Epithelial cell of esophagus (primary cell): Measurements from ENCODE around the gene C3.
"Not testable (repeated sequence)": the region's sequence is repeated elsewhere in the genome, so short reads cannot be mapped to it uniquely, and the experiment has no call there.

Experiments used
- DNase-seq: peaks from one replicate; pipeline ENCODE4 v3.0.0; 2010; ENCODE audit warnings: low read depth
- H3K4me3 ChIP-seq: 2 replicates; pipeline ENCODE4 v1.5.1; 2011; ENCODE audit warnings: mild to moderate bottlenecking, low read length, control low read depth
- TF ChIP-seq, protein P1 (sequence below): IDR thresholded peaks from 2 replicates; pipeline ENCODE4 v1.5.1; 2011; ENCODE audit warnings: low read depth, mild to moderate bottlenecking, low read length, control low read depth, inconsistent platforms; ENCODE audit not compliant: insufficient read depth; ENCODE audit errors: missing control alignments

The C3 gene

DNA sequence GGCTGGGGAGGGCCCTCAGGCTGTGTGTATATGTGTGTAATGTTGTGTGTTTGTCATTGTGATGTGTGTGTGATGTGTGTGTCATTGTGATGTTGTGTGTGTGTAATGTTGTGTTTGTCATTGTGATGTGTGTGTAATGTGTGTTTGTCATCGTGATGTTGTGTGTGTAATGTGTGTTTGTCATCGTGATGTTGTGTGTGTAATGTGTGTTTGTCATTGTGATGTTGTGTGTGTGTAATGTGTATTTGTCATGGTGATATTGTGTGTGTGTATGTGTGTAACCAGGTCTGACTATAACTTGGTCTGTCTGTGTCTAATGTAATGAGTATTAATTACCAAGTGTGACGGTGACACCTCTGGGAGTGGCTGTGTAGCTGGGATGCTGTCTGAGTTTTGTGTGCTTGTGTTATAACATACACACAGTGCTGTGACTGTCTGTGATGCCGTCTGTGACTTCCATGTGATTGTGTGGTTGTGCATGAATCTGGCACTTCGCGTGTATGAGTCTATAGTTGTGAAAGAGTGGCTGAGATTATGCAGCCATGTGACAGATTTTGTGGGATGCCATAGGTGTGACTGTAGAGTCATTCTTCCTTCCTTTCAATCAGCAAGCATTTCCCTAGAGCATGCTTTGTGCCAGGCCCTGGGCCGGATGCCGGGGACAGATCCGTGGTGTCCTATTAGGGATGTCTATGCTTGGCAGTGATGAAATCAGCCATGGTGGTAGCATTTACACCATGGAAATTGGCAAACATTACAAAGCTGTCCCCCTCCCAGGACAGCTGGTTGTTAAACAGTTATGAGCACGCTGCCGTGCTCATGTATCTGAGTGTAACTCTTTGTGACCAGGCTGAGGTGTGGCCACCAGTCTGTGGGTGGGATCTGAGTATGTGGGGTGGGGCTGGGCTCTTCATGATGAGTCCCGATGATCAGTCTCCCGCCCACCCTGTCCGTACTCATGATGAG lies 56.9 kb downstream of the C3 start:
- peak; percentile 25 for DNase-seq
- TF ChIP-seq, protein P1, sequence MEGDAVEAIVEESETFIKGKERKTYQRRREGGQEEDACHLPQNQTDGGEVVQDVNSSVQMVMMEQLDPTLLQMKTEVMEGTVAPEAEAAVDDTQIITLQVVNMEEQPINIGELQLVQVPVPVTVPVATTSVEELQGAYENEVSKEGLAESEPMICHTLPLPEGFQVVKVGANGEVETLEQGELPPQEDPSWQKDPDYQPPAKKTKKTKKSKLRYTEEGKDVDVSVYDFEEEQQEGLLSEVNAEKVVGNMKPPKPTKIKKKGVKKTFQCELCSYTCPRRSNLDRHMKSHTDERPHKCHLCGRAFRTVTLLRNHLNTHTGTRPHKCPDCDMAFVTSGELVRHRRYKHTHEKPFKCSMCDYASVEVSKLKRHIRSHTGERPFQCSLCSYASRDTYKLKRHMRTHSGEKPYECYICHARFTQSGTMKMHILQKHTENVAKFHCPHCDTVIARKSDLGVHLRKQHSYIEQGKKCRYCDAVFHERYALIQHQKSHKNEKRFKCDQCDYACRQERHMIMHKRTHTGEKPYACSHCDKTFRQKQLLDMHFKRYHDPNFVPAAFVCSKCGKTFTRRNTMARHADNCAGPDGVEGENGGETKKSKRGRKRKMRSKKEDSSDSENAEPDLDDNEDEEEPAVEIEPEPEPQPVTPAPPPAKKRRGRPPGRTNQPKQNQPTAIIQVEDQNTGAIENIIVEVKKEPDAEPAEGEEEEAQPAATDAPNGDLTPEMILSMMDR: no peak
- H3K4me3 ChIP-seq: no peak overlapping the region

DNA sequence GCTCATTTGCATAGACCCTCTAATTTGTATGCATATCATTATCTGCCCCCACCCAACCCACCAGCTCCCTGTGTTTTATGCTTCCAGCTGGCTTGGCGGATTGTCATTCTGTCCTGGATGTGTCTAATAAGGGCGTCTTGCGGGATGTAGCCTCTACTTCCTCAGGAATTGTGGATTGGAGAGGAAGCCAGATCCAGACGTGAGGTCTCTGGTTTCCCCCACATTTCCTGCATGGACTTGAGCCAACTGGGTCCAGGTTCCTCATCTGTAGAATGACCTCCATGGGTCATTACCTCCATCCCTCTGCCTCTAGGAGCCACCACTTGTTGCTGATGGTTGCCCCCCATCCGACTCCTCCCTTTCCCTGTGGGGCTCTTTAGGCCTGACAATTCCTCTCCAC lies 57.7 kb downstream of the C3 start:
- TF ChIP-seq, protein P1: no peak
- H3K4me3 ChIP-seq: no peak overlapping the region
- no peak for DNase-seq

DNA sequence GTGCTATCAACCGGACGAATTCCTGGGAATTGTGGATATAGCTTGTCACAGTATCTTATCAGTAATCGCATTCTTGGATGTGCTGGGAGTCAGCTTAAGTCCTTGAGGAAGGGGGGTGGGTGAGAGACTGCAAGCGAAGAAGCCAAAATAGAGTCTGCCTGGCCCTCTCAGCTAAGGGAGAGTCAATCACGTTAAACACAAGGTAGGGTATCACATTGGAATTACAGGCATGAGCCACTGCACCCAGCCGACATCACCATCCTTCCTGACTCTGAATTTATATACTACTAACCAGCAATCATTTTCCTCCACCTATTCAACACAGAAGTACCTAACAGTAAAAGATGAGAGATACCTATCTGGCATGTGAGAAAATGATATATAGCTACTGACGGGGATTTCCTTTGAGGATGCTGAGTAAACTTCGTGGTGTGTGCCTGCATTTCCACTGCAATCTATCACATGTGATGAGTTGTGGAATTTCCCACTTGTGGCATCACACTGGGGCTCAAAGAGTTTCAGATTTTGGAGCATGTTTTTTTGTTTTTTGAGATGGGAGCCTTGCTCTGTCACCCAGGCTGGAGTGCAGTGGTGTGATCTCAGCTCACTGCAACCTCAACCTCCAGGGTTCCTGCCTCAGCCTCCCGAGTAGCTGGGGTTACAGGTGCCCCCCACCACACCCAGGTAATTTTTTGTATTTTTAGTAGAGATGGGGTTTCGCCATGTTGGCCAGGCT lies 58.8 kb downstream of the C3 start:
- H3K4me3 ChIP-seq, DNase-seq: not testable (repeated sequence)

DNA sequence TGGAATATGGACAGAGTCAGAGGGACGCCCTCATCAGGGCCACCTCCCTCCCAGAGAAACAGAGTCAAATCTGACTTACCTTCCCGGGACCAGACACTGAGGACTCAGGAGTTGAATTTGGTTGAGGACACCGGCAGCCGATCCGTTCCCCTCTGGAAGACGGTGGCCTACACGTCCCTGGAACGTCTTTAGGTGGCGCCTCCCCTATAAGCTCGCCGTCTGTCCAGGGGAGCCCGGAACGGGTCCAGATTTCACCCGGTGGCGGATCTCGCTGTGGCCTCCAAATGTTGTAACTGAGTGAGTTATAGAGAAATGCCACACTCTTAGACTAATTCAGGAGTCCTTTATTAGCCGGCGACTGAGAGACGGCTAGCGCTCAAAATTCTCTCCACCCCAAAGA lies 59.5 kb downstream of the C3 start:
- H3K4me3 ChIP-seq: no peak overlapping the region
- DNase-seq: no peak
- TF ChIP-seq, protein P1: no peak

GRCh38 chr19:6656390-6656789 lies 64.1 kb downstream of the C3 start:
- not testable (repeated sequence) for DNase-seq, H3K4me3 ChIP-seq

DNA sequence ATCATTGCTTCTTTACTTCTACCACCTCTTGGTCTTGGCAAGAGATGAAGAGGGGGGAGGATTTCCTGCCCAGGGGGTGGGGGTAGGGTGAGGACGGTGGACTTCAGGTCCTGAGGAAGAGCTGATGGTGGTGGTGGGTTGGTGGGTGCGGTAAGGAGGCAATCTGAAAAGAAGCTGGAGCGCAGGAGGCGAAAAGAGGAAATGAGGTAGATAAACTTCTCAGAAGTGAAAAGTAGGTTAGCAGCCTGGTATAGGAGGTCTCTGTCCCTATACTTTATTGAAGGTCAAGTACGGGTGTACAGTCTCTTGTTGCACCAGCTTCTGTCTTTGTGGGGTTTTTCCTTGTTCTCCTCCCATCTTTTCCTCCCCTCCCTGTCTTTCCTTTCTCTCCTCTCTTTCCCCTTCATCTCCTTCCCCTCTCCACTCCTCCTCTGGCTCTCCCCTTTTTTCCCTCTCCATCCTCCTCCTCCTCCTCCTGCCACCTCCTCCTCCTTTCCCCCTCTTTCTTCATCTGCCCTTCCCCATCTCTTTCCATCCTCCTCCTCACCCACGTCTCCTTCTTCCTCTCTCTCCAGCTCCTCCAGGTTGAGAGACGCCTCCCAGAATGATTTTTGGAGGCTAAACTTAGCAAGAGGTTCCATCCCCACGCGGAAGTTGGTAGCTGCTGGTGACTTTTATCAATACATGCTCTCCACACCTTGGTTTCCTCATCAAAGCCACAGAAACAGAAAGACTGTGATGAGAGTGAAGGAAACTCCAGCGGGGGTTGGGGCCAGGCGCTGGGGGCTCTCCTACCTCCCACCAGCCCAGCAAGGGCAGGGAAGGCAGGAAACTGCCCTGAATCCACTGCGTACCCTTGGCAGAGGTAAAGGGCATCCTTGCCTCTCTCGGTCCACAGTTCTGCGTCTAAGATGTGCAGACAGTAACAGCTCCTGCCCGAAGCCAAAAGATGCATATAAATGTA lies 65.8 kb downstream of the C3 start:
- no peak overlapping the region for H3K4me3 ChIP-seq
- no peak for DNase-seq
- TF ChIP-seq, protein P1: no peak

- TF ChIP-seq, protein P1: no peak
- no peak overlapping the region for H3K4me3 ChIP-seq
- DNase-seq: no peak
These were observed 67.7 kb downstream of the C3 start for GRCh38 chr19:6652805-6653094.
